Dedifferentiated amniotic fluid mesenchymal stem cell (primary cell): Measurements from ENCODE around the gene MXD3.
"Not testable (repeated sequence)": the region's sequence is repeated elsewhere in the genome, so short reads cannot be mapped to it uniquely, and the experiment has no call there.

Experiments
- DNase-seq: peaks from one replicate; pipeline ENCODE4 v3.0.0-alpha.2; 2016; ENCODE audit errors: extremely low spot score

The MXD3 gene

GRCh38 chr5:177265395-177265794 lies 46.3 kb downstream of the MXD3 start:
- DNase-seq: no peak

GRCh38 chr5:177264178-177264577 lies 47.5 kb downstream of the MXD3 start:
- DNase-seq: no peak

- no peak for DNase-seq
These were observed 50.2 kb downstream of the MXD3 start for GRCh38 chr5:177261510-177261909.

GRCh38 chr5:177260961-177261360 lies 50.7 kb downstream of the MXD3 start:
- no peak for DNase-seq

DNA sequence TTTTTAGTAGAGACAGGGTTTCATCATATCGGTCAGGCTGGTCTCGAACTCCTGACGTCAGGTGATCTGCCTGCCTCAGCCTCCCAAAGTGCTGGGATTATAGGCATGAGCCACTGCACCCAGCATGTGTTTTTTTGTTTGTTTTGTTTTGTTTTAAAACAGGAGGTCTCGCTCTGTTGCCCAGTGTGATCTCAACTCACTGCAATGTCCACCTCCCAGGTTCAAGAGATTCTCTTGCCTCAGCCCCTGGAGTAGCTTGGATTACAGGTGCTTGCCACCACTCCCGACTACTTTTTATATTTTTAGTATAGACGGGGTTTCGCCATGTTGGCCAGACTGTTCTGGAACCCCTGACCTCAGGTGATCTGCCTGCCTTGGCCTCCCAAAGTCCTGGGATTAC lies 53.0 kb downstream of the MXD3 start:
- DNase-seq: not testable (repeated sequence)
